ENCODE data around the gene CSNK1G3.

CSNK1G3 gene

DNA sequence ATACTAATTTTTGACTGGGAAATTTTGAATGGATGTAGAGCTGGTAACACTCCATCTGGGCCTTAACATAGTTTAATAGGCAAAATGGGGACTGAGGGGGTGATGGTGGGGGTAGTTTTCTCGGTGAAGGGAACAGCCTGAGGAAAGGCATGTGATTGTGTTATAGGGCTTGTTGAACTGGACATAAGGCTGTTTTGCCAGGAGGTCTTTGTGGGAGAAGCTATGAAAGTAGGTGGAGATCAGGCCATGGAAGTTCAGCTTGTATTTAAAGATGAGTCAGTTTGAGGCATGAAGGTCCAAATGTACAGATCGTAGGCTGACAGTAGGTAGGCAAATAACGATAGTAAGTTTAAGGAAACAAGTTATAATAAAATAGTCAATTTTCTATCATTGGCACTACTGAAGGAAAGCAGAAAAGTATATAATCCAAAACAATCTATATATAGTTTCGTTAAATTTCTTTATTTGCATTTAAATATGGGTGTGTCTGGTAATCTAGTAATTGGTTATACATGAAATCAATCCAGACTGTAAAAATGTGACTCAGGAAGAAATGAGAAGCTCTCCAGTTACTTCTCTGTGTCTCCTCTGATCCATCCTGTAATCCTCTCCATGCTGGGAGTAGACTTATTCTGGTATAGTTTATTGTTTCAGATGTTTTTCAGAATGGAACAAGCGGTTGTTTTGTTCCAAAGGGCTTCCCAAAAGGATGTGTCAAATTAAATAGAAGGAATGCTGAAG, 2.8 kb downstream of the CSNK1G3 start:
- peak; percentile 11 for DNase-seq

DNA sequence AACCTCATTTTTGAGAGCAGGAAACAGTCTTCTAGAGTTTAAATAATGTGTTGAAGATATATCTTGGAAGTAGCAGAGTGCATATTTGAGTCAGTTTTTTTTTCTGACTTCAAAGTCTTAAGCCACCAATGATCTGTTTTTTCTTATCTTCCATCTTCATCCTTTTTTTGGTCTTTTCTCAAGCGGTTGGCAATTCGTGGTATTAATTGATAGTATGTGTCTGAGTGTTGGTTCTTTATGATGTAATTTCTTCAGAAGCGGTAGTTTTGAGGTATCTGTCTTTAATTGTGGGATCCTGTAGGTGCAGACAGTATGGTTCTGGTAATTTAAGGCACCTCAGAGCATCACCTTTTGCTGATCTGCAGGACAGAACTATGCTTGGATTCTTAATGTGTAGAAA, 3.9 kb downstream of the CSNK1G3 start:
- DNase-seq, result no peak

DNA sequence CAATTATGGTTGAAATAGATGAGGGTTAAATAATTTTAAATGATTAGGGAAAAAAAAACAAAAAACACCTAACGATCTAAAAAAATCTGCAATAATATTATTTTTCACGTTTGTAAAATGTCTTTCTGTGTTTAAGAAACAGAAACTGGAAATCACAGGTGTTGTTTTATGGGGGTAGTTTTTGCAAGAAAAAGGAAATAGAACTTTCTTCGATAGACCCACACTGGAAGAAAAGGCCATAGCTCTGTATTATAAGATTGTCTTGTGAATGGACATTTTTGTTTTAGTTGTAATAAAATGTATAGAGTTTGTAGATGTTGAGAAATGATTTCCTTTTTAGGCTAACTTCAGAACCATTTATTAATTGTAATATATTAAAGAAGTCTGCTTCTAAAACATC, 5.5 kb downstream of the CSNK1G3 start:
- no peak for DNase-seq

DNA sequence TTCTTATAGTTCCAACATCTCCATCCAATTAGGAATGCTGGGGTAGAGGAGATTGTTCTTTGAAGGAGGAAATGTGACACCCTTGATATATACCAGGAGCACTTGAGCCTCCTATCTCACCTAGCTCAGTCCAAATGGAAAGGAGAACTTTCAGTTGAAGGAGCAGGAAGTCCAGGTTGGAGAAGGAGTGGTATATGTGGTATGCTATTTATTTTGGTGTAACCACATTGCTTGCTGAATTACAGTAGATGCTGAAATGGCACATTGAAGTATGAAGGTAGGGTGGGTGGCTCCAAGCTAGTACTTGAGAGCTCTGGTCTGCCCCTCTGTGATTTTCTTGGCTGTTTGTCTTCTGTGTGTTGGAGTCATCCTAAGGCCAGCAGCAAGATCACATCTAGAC, 6.1 kb downstream of the CSNK1G3 start:
- DNase-seq, result no peak

DNA sequence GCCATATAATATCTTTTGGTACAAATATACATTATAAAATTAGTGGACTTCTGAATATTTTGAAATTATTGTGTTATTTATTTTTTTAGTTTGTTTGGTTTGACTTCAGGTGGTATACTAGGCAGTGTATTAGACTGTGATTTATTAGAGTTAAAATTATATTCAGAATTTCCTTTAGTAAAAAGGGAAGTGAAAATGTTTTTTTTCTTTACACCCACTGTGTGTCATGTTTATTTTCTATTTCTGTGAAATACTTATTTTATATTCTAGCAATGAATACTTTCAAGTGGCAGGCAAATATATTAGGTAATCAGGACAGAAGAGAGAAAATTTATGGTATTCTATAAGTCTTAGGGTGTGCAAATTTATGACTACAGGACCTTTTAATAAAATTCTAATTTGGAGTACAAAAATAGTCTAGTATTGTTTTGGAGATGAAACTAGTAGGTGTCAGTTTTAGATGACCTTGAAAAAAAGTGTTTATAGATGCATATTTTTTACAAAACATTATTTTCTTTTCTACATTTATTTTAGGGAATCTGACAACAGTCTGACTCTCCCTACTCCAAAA, 8.8 kb downstream of the CSNK1G3 start:
- no peak for DNase-seq

DNA sequence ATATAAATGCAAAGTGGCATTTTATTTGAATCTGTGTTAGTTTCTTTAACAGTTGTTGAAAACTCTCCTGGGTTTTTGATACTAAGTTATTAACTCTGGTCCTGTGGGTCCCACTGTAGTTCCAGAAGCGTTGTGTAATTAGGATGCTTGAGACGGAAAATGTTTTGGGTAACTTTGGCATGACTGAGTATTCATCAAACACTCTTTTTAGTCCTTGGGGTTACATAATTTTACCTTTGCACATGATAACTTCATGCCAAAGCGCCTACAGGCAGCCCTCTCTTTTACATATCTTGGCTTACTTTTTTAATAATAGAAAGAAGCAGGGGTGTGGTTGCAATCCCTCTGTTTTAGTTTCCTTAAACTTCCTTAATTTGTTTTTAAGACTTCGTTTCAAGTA, 12.2 kb downstream of the CSNK1G3 start:
- no peak for DNase-seq

DNA sequence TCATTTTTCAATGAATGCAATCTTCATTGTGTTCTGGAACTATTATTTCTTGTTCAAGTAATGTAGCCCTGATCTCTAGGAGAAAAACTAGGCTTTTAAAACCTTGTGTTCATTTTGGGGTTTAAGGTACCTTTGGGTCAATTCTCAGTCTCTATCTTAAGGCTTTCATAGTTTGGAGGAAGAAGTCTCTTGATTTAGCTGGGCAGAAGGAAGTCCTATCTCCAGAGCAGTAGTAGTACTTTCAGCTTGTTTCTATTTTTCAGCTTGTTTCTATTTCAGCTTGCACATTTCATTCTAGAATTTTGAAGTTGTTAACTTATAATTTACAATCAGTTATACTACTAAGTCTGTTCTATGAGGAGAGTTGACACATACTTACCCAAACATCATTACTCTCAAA, 15.2 kb downstream of the CSNK1G3 start:
- no peak for DNase-seq

DNA sequence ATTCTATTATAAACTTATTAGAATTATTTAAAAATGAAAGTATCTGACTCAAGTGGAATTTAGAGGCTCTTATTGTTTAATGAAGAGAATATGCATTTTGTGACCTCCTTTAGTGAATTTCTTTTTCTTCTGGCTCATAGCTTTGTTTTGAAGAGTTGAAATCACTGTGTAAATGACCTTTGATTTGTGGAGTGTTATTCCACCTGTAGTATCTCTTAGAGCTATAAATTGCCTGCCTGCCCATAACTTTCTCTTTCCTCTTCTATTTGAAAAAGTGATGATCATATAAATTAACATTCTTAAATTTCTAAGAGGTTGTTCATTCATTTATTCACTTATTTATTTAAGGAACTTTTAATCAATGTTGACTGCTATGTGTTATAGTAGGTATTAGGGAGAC, 16.1 kb downstream of the CSNK1G3 start:
- DNase-seq, result no peak

DNA sequence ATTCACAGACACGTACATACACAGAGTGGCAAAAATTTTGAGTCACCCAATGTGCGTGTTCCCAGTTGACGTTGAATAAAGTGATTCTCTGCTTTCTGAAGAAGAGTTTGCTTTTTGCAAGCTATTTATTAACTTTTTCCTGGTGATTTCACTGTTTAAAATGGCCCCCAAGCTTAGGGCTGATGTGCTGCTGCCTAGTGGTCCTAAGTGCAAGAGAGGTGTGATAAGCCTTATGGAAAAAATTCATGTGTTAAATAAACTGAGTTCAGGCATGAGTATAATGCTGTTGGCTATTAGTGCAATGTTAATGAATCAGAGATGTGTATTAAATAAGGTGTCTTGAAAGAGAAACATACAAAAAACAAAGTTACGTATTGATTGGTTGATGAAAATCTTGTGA, 16.9 kb downstream of the CSNK1G3 start:
- no peak for DNase-seq

DNA sequence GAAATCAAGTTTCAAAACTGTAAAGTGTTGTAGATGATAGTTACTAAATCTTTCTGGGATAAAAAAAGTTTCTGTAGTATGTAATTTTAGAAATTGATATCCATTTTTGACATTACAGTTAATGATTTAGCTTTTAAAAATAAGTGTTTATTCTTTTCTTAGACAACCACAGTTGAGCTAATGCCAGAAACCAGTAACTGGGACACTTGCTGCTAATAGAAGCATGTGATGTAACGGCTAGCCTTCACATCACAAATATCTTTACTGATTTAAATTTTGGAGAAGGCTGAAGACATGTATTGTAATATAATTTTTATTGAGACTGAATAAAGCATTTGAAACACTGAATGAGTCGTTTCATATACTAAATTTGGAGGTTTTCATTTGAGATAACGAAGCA, 18.8 kb downstream of the CSNK1G3 start:
- DNase-seq, result no peak

DNA sequence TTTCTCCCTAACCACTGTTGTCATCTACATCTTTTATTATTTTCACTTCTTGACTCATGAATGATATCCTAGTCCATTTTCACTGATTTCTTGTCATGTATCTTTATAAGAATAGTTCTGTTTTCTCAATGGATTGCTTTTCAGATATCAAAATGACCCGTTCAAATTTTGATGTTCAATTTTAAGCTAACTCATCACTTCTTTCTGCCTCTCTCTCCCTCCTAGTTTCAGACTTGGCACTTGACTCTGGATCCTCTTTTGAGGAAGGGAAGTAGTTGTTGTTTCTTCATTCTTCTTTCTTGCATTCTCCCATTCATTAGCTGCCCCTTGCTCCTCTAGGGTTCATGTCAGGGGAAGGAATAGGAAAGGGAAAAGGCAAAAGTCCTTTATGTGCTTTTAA, 23.7 kb downstream of the CSNK1G3 start:
- no peak for DNase-seq

DNA sequence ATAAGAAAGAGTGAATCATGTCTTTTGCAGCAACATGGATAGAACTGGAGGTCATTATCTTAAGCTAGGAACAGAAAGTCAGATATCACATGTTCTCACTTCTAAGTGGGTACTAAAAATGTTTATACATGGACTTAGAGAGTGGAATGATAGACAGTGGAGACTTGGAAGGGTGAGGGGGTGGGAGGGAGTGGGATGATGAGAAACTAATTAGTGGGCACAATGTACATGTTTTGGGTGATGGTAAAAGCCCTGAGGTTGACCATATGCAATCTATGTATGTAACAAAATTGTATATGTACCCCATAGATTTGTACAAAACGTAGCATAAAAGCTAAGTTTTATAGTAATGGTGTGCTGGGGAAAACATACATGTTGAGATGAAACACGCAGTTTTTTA, 25.3 kb downstream of the CSNK1G3 start:
- DNase-seq, result no peak

DNA sequence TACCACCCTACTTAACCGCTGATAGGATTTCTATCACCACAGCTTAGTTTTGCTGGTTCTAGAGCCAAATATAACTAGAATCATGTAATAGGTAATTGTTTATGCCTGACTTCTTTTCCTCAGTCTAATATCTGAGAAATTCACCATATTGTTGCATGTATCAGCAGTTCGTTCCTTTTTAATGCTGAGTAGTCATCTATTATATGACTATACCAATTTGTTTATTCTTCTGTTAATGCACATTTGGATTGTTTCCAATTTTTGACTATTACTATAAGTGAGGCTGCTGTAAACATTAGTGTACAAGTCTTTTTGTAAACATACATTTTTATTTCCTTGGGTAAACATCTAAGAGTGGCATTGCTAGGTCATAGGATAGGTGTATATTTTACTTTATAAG, 25.9 kb downstream of the CSNK1G3 start:
- DNase-seq, result no peak

DNA sequence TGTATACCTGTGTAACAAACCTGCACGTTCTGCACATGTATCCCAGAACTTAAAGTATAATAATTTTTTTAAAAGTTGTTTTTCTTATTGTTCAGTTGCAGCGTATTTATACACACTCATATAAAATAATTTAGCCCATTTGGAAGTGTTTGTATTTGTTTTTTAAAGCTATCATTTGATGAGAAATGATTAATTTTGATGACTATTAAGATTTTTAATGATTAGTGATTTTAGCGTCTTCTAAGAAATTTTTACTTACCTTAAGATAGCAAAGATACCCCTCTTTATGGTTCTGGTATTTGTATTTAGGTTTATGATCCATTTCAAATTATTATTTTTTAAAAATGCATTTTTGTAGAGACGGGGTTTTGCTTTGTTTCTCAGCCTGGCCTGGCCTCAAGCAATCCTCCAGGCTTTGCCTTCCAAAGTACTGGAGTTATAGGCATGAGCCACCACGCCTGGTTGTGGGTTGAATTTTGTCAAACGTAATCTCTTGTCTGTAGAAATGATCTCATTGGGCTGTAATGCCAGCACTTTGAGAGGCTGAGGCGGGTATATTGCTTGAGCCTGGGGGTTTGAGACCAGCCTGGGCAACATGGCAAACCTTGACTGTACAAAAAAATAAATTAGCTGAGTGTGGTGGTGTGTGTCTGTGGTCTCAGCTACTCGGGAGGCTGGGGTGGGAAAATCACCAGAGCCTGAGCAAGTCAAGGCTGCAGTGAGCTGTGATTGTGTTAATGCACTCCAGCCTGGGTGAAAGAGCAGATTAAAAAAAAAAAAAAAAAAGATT, 26.9 kb downstream of the CSNK1G3 start:
- DNase-seq, result peak; percentile 20

DNA sequence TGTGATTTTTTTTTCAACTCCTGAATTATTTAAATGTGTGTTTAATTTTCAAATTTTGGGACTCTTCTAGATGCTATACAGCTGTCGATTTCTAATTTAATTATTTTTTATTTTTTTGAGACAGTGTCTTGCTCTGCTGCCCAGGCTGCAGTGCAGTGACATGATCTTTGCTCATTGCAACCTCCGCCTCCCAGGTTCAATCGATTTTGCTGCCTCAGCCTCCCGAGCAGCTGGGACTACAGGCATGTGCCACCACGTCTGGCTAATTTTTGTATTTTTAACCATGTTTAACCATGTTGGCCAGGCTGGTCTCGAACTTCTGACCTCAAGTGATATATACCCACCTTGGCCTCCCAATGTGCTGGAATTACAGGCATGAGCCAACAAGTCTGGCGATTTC, 28.6 kb downstream of the CSNK1G3 start:
- no peak for DNase-seq

DNA sequence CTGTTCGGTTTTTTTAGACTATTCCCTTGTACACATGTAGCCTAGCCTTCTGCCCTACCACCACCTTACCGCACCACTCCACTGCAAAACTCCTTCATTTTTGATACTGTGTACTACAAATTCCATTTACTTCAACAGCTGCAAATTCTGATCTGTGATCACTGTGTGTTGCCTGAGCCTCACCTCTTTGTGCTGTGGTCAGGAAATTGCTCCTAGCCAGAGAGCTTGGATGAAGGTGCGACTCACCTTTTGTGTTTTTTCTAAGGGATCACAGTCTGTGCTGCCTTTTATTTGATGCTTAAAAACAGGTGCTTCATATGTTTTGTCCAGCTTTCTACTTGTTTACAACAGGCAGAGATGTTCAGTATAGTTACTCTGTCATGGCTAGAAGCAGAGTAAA, 31.5 kb downstream of the CSNK1G3 start:
- no peak for DNase-seq

DNA sequence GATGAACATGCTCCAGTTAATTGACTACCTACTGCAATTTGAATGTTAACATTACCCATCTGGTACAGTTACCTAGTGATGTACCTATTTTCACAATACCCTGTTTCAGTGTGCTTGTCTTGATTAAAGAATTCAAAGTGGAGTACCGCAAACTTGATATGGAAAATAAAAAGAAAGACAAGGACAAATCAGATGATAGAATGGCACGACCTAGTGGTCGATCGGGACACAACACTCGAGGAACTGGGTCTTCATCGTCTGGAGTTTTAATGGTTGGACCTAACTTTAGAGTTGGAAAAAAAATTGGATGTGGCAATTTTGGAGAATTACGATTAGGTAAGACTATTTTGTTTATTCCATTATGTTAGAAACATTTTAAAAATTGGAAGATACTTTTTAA, 33.5 kb downstream of the CSNK1G3 start:
- DNase-seq, result peak; percentile 8

DNA sequence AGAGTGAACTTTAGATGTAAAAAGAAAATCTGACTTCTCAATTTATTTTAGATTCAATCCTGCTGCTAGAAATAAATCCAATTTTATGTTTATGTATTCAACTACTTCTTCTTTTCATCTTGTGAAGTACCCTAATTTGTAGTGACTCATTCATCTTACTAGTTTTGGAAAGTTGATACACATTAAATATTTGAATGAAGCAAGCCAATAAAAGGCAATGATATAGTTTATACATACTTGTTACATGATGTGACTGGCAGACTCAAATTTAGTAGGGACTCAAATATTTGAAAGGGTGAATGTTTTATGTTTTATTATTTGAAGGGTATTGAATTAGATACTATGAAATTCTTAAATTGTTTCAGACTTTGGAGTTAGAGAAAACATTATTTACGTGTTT, 34.7 kb downstream of the CSNK1G3 start:
- DNase-seq, result peak; percentile 7

DNA sequence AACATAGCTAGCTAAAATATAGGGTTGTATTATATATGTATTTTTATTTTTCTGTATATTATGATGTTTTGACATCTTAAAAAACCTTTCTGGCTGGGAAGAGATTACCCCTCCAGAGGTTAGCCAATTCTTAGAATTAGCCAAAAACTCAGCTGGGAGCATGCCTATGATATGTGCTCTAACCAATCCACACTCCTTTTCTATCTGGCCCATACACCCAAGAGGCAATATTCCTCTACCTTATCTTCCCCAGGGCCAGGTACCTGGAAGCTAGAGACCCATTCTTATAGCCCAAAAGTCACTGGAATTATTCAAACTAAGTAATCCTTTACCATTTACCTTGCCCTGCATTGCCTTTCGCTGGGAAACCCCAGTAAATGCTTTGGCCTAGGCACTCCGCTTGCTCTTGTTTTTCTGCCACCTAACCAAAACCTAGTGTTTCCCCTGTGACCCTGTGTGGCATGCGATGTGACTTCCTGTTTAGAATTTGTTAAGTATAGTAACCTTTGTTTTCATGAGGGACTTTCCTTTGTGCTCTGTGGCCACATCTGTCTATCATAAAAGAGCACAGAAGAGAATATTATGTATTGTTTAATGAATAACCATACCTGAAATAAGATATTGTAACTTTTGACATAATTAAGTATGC, 37.4 kb downstream of the CSNK1G3 start:
- DNase-seq, result no peak

DNA sequence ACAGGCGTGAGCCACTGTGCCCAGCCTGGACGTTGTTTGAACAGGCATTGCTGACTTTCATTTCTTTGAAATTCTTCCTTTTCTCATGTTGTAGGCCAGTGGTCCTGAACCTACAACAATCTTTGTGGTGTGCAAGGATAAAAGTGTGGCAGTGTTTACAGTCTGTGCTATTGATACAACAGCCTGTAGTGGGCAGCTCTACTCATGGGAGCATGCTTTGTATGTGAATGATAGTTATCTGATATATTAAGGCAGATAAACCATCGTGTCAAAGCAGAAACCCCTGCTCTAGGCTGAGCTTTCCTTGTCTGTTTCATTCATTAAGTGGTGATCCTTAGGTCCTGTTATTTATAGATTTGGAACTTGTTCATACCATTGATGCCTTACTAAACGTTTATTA, 42.6 kb downstream of the CSNK1G3 start:
- no peak for DNase-seq

DNA sequence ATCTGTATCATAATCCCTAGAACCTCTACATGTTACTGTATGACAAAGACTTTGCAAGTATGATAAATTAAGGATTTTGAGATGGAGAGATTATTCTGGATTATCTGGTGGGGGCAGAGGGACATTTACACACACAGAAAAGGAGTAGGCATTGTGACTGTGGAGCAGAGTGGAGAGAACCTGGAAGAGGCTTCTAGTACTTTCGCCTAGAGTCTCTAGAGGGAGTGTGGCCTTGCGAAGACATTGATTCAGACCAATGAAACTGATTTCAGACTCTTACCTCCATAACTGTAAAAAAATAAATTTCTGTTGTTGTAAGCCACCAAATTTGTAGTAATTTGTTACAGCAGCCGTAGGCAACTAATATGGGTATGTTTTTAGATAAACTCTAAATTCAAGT, 45.9 kb downstream of the CSNK1G3 start:
- no peak for DNase-seq

DNA sequence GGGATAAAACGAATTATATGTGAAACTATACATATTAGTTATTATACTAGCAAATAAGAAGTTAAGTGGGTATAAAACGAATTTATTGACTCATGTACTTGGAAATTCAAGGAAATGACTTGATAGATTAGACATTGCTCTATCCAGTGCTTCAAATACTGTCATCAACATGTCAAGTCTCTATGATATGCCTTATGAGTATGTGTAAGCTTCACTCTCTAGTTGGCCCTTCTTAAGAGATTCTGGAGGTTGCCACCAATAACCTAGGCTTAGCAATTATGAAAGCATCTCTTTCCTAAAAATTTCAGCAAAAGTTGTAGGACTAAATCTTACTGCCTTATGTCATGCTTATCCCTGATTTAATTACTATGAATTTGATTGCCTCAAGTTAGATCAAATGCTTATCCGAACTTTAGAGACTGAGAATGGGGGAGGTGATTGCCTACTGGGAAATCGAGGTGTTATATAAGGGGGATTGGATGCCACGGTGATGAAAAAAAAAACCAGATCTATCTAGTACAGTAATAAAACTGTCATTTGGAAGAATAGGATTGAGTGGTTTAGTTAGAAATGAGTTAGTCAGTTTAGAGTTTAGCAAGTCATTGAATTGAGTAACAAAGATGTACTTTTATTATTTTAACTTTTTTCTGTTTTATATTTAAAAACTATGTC, 46.9 kb downstream of the CSNK1G3 start:
- DNase-seq, result no peak

DNA sequence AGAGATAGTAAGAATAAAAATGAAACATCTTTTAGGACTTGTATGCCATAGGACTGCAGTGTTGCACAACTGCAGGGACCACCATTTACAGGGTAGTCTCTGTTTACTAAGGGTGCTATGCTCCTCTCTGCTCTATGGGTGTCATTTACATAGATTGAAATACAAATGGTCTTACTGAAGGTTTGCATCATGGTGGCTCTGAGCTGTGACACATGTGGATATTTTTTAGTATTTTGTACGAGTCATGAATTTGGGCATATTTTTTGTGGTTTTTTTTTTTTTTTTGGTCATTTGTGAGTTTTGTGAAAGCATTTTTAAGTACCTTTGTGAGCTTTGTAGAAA, 47.4 kb downstream of the CSNK1G3 start:
- peak; percentile 56 for DNase-seq

Data from fibroblast of skin of right biceps (primary cell).